Measurements from ENCODE around the gene DCXR.

- no peak for TF ChIP-seq CTCF (IDR thresholded peaks at IDR 0.05 in 2 of 3, conservative IDR thresholded peaks at IDR 0.05 in 1 of 3; ENCODE audit: borderline replicate concordance in 1 of 3, insufficient read depth in 1 of 3, low read depth in 2 of 3, low read length in 2 of 3)
- TF ChIP-seq SRF (IDR thresholded peaks at IDR 0.05; ENCODE audit: low read depth): no peak
- TF ChIP-seq SIN3A (IDR thresholded peaks at IDR 0.05; ENCODE audit: low read depth): no peak
- no peak for TF ChIP-seq EGR1 (IDR thresholded peaks at IDR 0.05; ENCODE audit: low read depth)
Observed at GRCh38 chr17:82085931-82086764, 48.7 kb upstream of the DCXR start.
